Sigmoid colon (tissue), 7 donors: ENCODE measurements around the gene R3HDM2. TPM values are rescaled to one million over a fixed set of nuclear protein-coding genes. Genes with fewer than 3 reads are reported as not detected.
A peak's percentile ranks its signal among the peaks of the same experiment; 100 is the strongest.

Experiments
- DNase-seq: peaks from one replicate; pipeline ENCODE4 v3.0.0-alpha.2; 2019
- H3K27ac ChIP-seq, 4 donors: fragments of 200-600 bp; sonication (generic); one replicate each; pipeline ENCODE4 v1.5.1; 2016 to 2019; ENCODE audit warnings: mild to moderate bottlenecking in 1 of 4
- H3K27me3 ChIP-seq, 3 donors: fragments of 200-600 bp; sonication (generic); one replicate each; pipeline ENCODE4 v1.5.1; 2019; ENCODE audit warnings: mild to moderate bottlenecking in 1 of 3
- H3K36me3 ChIP-seq, 4 donors: fragments of 200-600 bp; sonication (generic); one replicate each; pipeline ENCODE4 v1.5.1; 2016 to 2019
- H3K4me1 ChIP-seq, 4 donors: fragments of 200-600 bp; sonication (generic); one replicate each; pipeline ENCODE4 v1.5.1; 2017 to 2019
- H3K4me3 ChIP-seq, 4 donors: fragments of 200-600 bp; sonication (generic); one replicate each; pipeline ENCODE4 v1.5.1; 2017 to 2019; ENCODE audit warnings: mild to moderate bottlenecking in 2 of 4, moderate library complexity in 1 of 4
- H3K9me3 ChIP-seq, 4 donors: fragments of 200-600 bp in 3 of 4; sonication (generic) in 3 of 4; one replicate each; pipeline versions ENCODE4 v1.5.1 to v1.6.1; 2013 to 2019
- CTCF ChIP-seq, 4 experiments: fragments of 450-650 bp in 3 of 4; fragments of 200-600 bp in 1 of 4; IDR thresholded peaks; one replicate each; pipeline ENCODE4 v1.5.1; 2016 to 2019; ENCODE audit warnings: antibody characterized with exemption in 4 of 4, mild to moderate bottlenecking in 3 of 4, moderate library complexity in 2 of 4
- EP300 ChIP-seq, 4 donors: sonication (generic); formaldehyde crosslinking; IDR thresholded peaks; one replicate each; pipeline ENCODE4 v1.6.1; 2017; ENCODE audit warnings: antibody characterized with exemption in 4 of 4
- POLR2A ChIP-seq, 2 donors: fragments of 450-650 bp; IDR thresholded peaks; one replicate each; pipeline ENCODE4 v1.6.1; 2016; ENCODE audit warnings: antibody characterized with exemption in 2 of 2, mild to moderate bottlenecking in 2 of 2, moderate library complexity in 2 of 2
- POLR2AphosphoS5 ChIP-seq, 4 donors: sonication (generic); formaldehyde crosslinking; IDR thresholded peaks; one replicate each; pipeline ENCODE4 v1.6.1; 2017; ENCODE audit warnings: antibody characterized with exemption in 4 of 4
- WGBS, 2 donors: extraction: QIAGEN DNeasy Blood & Tissue Kit; methylation state at CpG; one replicate each; pipeline ENCODE4 v1.1.7; 2013; 5-methylcytosine and 5-hydroxymethylcytosine counted together
- intact Hi-C: fragments of 100-400 bp; cut with DNase I; formaldehyde crosslinking; loops from one replicate; pipeline ENCODE4 v1.15.1; 2023
- polyA plus RNA-seq, 3 donors: library from polyadenylated mRNA; stranded (reverse); fragments of 200-250 nt; gene quantifications; one replicate each; pipeline ENCODE4 v1.2.3, GENCODE V29; 2013
- total RNA-seq, 4 donors: library from RNA; depleted of rRNA; stranded (reverse); fragments of >200 nt; gene quantifications; one replicate each; pipeline ENCODE4 v1.1.0, GENCODE V29; 2016
- donor health status: healthy with polysubstance abuse.
- donor health status: Bipolar disorder and iron deficiency.
- donor health status: healthy.

The R3HDM2 gene
- total and polyA plus RNA-seq, 7 donors = 10.9 to 37.7 (median 28.3) TPM

GRCh38 chr12:57230381-57231155 is 200.3 kb downstream of the R3HDM2 start:
- intact Hi-C loops = no loop called here
- Histone ChIP-seq H3K27me3 (peaks cover 14 to 30% (median 23%) of the 10 kb centered on the region in 3 donors), H3K36me3 (peaks cover 4 to 39% (median 20%) of the 10 kb centered on the region in 4 donors), H3K9me3 (no peaks in the 10 kb centered on the region), H3K4me1 (peaks cover 0 to 30% (median 20%) of the 10 kb centered on the region in 4 donors), H3K4me3 (peak overlapping the region; percentile 43 to 71 (median 56)), H3K27ac (peak overlapping the region in 1 of 4 donors; percentile 79)
- TF ChIP-seq POLR2A (IDR thresholded peaks at IDR 0.05) (peak in 1 of 2 donors; percentile 4), EP300 (IDR thresholded peaks at IDR 0.05) (no peak), CTCF (IDR thresholded peaks at IDR 0.05) (no peak), POLR2AphosphoS5 (IDR thresholded peaks at IDR 0.05) (no peak)
- DNase-seq = no peak
- 56 to 65% methylated on average over 10 of the region's 10 CpGs for WGBS, 2 donors

- intact Hi-C loops = no loop called here
- DNase-seq = peak; percentile 97
- Histone ChIP-seq H3K4me1 (peaks cover 0 to 37% (median 27%) of the 10 kb centered on the region in 4 donors), H3K27me3 (peaks cover 22 to 32% (median 28%) of the 10 kb centered on the region in 3 donors), H3K9me3 (no peaks in the 10 kb centered on the region), H3K27ac (peak within 1 kb of the TSS; percentile 50 to 79 (median 69)), H3K36me3 (peaks cover 4 to 37% (median 20%) of the 10 kb centered on the region in 4 donors), H3K4me3 (peak within 1 kb of the TSS; percentile 43 to 71 (median 56))
- no peak for TF ChIP-seq EP300 (IDR thresholded peaks at IDR 0.05)
- no peak for TF ChIP-seq POLR2A (IDR thresholded peaks at IDR 0.05)
- peak in 2 of 4 donors; percentile 51 to 67 for TF ChIP-seq POLR2AphosphoS5 (IDR thresholded peaks at IDR 0.05)
- peak in 2 of 4 experiments; percentile 1 to 3 for TF ChIP-seq CTCF (IDR thresholded peaks at IDR 0.05)
- WGBS, 2 donors = 0 to 1% methylated on average over 42 of the region's 42 CpGs
Measured at GRCh38 chr12:57229634-57230380, 201.0 kb downstream of the R3HDM2 start, which contains the start of gene SHMT2. SHMT2 (plus strand) TSS chr12:57229711; CDS start chr12:57229779, 68 bp downstream.

GRCh38 chr12:57229046-57229633 is 201.7 kb downstream of the R3HDM2 start:
- TF ChIP-seq CTCF (IDR thresholded peaks at IDR 0.05) (peak in 3 of 4 experiments; percentile 3 to 57 (median 24)), EP300 (IDR thresholded peaks at IDR 0.05) (no peak)
- 7 to 14% methylated on average over 9 of the region's 9 CpGs for WGBS, 2 donors
- intact Hi-C loops = no loop called here
- DNase-seq = no peak
- peaks cover 0 to 37% (median 28%) of the 10 kb centered on the region in 4 donors for H3K4me1 ChIP-seq
- H3K27ac ChIP-seq = peak overlapping the region in 2 of 4 donors; percentile 73 to 79
- no peaks in the 10 kb centered on the region for H3K9me3 ChIP-seq
- H3K36me3 ChIP-seq = peaks cover 4 to 30% (median 19%) of the 10 kb centered on the region in 4 donors
- H3K27me3 ChIP-seq = peaks cover 28 to 38% (median 34%) of the 10 kb centered on the region in 3 donors
- peak overlapping the region in 3 of 4 donors; percentile 49 to 71 (median 64) for H3K4me3 ChIP-seq

GRCh38 chr12:57227315-57228115 is 203.3 kb downstream of the R3HDM2 start:
- Histone ChIP-seq H3K9me3 (no peaks in the 10 kb centered on the region), H3K36me3 (peaks cover under 1 to 14% (median 8%) of the 10 kb centered on the region in 4 donors), H3K4me1 (peaks cover 0 to 37% (median 28%) of the 10 kb centered on the region in 4 donors), H3K27me3 (peaks cover 44 to 55% (median 50%) of the 10 kb centered on the region in 3 donors), H3K4me3 (no peak overlapping the region), H3K27ac (no peak overlapping the region)
- DNase-seq = no peak
- intact Hi-C loops = no loop called here
- WGBS, 2 donors = 26 to 40% methylated on average over 8 of the region's 8 CpGs
- TF ChIP-seq POLR2AphosphoS5 (IDR thresholded peaks at IDR 0.05) (no peak), POLR2A (IDR thresholded peaks at IDR 0.05) (no peak), EP300 (IDR thresholded peaks at IDR 0.05) (no peak), CTCF (IDR thresholded peaks at IDR 0.05) (no peak)
